Measurements from ENCODE around the gene OXCT1. TPM values are rescaled to one million over a fixed set of nuclear protein-coding genes. Genes with fewer than 3 reads are reported as not detected.

Gene OXCT1
- total RNA-seq, 1 experiment from 2014 or later = 14.2 TPM

DNA sequence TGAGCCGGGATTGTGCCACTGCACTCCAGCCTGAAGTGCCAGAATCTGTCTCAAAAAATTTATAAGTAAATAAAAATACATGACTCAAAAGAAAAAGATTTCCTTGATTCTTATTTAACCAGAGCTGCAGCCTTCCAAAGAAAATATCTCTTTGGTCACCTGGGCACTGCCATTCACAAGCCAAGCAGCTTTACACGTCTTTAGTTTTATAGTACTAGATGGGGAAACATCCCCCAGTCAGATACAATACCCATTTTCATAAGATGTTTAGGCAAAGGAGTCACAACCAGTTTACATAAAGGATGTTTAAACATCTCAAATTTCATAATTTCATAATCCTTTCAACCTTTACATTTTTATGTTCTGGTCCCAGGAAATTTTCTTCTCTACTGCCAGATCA, 13.7 kb upstream of the OXCT1 start:
- intact Hi-C loops (cut with micrococcal nuclease; ENCODE audit: unreplicated experiment) = no loop called here
- peaks cover 2% of the 10 kb centered on the region for H3K9me3 Mint-ChIP-seq (ENCODE audit: low read depth, unreplicated experiment)
- BruUV-seq (replicated peaks) = no TSS peak
- H3K27me3 Mint-ChIP-seq (ENCODE audit: unreplicated experiment) = no peaks in the 10 kb centered on the region
- TF ChIP-seq, protein P1, sequence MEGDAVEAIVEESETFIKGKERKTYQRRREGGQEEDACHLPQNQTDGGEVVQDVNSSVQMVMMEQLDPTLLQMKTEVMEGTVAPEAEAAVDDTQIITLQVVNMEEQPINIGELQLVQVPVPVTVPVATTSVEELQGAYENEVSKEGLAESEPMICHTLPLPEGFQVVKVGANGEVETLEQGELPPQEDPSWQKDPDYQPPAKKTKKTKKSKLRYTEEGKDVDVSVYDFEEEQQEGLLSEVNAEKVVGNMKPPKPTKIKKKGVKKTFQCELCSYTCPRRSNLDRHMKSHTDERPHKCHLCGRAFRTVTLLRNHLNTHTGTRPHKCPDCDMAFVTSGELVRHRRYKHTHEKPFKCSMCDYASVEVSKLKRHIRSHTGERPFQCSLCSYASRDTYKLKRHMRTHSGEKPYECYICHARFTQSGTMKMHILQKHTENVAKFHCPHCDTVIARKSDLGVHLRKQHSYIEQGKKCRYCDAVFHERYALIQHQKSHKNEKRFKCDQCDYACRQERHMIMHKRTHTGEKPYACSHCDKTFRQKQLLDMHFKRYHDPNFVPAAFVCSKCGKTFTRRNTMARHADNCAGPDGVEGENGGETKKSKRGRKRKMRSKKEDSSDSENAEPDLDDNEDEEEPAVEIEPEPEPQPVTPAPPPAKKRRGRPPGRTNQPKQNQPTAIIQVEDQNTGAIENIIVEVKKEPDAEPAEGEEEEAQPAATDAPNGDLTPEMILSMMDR (IDR thresholded peaks at IDR 0.05; ENCODE audit: unreplicated experiment) = no peak
- H3K36me3 Mint-ChIP-seq (ENCODE audit: insufficient read depth, unreplicated experiment) = no peaks in the 10 kb centered on the region
- CTCF ChIA-PET = no interaction called here
- no peak for DNase-seq
- H3K27ac Mint-ChIP-seq (ENCODE audit: unreplicated experiment) = no peak overlapping the region
- H3K4me1 Mint-ChIP-seq (ENCODE audit: low read depth, unreplicated experiment) = no peaks in the 10 kb centered on the region
- H3K4me3 Mint-ChIP-seq (ENCODE audit: low read depth, unreplicated experiment) = no peak overlapping the region

DNA sequence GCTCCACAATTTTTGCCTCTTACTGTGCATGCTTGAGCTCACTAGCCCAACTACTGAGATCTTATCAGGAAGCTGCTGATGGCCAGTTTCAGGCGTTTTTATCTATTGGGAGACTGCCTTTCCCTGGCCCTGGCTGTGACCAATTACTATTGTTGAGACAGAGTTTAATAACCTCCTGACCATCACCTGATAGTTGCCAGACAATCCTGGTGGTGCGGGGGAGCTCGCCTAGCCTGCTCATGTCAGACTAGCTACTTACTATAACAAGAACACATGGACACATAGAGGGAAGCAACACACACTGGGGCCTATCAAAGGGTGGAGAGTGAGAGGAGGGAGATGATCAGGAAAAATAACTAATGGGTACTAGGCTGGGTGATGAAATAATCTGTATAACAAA, 13.0 kb upstream of the OXCT1 start:
- no peaks in the 10 kb centered on the region for H3K4me1 Mint-ChIP-seq (ENCODE audit: low read depth, unreplicated experiment)
- H3K27me3 Mint-ChIP-seq (ENCODE audit: unreplicated experiment) = no peaks in the 10 kb centered on the region
- DNase-seq = no peak
- no peak overlapping the region for H3K4me3 Mint-ChIP-seq (ENCODE audit: low read depth, unreplicated experiment)
- no TSS peak for BruUV-seq (replicated peaks)
- TF ChIP-seq, protein P1 (IDR thresholded peaks at IDR 0.05; ENCODE audit: unreplicated experiment) = no peak
- no peaks in the 10 kb centered on the region for H3K36me3 Mint-ChIP-seq (ENCODE audit: insufficient read depth, unreplicated experiment)
- H3K9me3 Mint-ChIP-seq (ENCODE audit: low read depth, unreplicated experiment) = peaks cover 2% of the 10 kb centered on the region
- CTCF ChIA-PET = interaction anchor here (0.6 kb wide), 1 partner anchor 26 kb away, joined by 3 read pairs; no protein-coding TSS in a partner anchor
- intact Hi-C loops (cut with micrococcal nuclease; ENCODE audit: unreplicated experiment) = no loop called here
- no peak overlapping the region for H3K27ac Mint-ChIP-seq (ENCODE audit: unreplicated experiment)

DNA sequence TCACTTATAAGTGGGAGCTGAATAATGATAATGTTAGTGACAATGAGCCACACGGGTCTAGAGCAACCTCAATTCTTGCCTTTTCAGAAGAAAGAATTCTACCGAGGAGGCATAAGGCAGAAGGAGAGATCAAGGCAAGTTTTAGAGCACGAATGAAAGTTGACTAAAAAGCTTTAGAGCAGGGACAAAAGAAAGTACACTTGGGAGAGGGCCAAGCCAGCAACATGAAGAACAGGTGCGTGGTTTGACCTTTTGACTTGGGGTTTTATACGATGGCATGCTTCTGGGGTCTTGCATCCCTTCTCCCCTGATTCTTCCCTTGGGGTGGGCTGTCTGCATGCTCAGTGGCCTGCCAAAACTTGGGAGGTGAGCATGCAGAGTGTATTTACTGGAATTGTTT, 12.5 kb upstream of the OXCT1 start:
- CTCF ChIA-PET = no interaction called here
- no peak overlapping the region for H3K4me3 Mint-ChIP-seq (ENCODE audit: low read depth, unreplicated experiment)
- no peaks in the 10 kb centered on the region for H3K36me3 Mint-ChIP-seq (ENCODE audit: insufficient read depth, unreplicated experiment)
- peaks cover 2% of the 10 kb centered on the region for H3K9me3 Mint-ChIP-seq (ENCODE audit: low read depth, unreplicated experiment)
- H3K27ac Mint-ChIP-seq (ENCODE audit: unreplicated experiment) = no peak overlapping the region
- H3K27me3 Mint-ChIP-seq (ENCODE audit: unreplicated experiment) = no peaks in the 10 kb centered on the region
- no peaks in the 10 kb centered on the region for H3K4me1 Mint-ChIP-seq (ENCODE audit: low read depth, unreplicated experiment)
- TF ChIP-seq, protein P1 (IDR thresholded peaks at IDR 0.05; ENCODE audit: unreplicated experiment) = no peak
- intact Hi-C loops (cut with micrococcal nuclease; ENCODE audit: unreplicated experiment) = no loop called here
- no peak for DNase-seq
- no TSS peak for BruUV-seq (replicated peaks)

DNA sequence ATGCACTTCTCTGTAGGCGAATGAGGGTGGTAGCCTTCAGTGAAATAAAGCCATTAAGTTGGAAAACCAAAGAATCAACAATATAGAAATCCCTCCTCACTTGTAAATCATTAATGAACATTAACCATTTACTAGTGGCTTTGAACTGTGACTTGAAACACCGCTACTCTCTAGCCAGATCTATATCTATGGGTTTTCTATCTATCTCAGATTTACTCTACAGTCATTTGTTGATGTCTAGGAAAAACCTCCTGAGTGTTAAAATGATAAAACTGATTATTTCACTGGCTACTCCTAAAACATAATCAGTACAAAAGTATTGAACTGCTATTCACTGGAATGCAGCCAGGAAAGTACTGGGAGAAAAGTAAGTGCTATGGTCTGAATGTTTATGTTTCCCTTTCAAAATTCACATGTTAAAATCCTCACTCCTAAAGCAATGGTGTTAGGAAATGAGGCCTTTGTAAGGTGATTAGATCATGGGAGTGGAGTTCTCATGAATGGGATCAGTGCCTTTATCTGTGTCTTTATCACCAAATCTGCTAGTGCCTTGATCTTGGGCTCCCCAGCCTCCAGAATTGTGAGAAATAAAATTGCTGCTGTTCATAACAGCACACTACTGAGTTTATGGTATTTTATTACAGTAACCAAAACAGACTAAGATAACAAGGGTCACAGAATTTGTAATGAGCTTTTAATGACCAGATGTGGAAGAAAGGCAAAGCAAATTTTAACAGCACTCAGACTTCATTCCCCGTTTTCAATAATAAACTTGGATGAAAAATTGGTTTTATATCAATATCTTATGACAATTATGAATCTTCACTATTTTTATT, 8.6 kb upstream of the OXCT1 start:
- TF ChIP-seq, protein P1 (IDR thresholded peaks at IDR 0.05; ENCODE audit: unreplicated experiment) = no peak
- Mint-ChIP-seq H3K36me3 (ENCODE audit: insufficient read depth, unreplicated experiment) (no peaks in the 10 kb centered on the region), H3K27ac (ENCODE audit: unreplicated experiment) (no peak overlapping the region), H3K4me1 (ENCODE audit: low read depth, unreplicated experiment) (no peaks in the 10 kb centered on the region), H3K27me3 (ENCODE audit: unreplicated experiment) (no peaks in the 10 kb centered on the region), H3K9me3 (ENCODE audit: low read depth, unreplicated experiment) (peaks cover 2% of the 10 kb centered on the region), H3K4me3 (ENCODE audit: low read depth, unreplicated experiment) (no peak overlapping the region)
- BruUV-seq (replicated peaks) = no TSS peak
- intact Hi-C loops (cut with micrococcal nuclease; ENCODE audit: unreplicated experiment) = no loop called here
- CTCF ChIA-PET = no interaction called here
- DNase-seq = no peak

All from Calu3 (cell line).